Activated CD4-positive, alpha-beta T cell treated with anti-CD3 and anti-CD28 coated beads, Interleukin-2, amount 50 U/mL, for 1 hour (primary cell): ENCODE data around the gene HPSE2.
"Not testable (repeated sequence)": the region's sequence is repeated elsewhere in the genome, so short reads cannot be mapped to it uniquely, and the experiment has no call there.

Source experiments
- DNase-seq: peaks from one replicate; pipeline ENCODE4 v3.0.0-alpha.2; 2020

HPSE2 gene

GRCh38 chr10:98539578-98539977 is 696.1 kb downstream of the HPSE2 start:
- DNase-seq: no peak

- DNase-seq: no peak
Measured at GRCh38 chr10:98538472-98538871, 697.2 kb downstream of the HPSE2 start.

DNA sequence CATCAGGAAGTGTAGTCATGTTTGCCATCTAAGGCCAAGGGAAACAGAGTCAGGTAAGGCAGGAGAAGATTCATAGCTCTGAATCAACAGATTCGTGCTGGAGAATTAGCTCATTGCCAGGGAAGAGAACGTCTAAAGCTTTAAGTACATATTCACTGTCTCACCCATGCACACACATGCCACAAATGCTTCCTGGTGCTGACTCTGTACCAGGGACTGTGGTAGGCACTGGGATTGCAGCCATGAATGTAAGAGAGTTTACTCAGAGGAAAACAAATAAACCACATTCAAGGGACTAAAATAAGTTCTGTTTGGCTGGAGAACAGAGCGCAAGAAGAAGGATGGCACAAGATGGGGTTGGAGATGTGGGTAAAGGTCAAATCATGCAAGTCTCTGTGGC is 699.1 kb downstream of the HPSE2 start:
- DNase-seq: no peak

GRCh38 chr10:98533746-98534445 is 701.8 kb downstream of the HPSE2 start:
- no peak for DNase-seq

DNA sequence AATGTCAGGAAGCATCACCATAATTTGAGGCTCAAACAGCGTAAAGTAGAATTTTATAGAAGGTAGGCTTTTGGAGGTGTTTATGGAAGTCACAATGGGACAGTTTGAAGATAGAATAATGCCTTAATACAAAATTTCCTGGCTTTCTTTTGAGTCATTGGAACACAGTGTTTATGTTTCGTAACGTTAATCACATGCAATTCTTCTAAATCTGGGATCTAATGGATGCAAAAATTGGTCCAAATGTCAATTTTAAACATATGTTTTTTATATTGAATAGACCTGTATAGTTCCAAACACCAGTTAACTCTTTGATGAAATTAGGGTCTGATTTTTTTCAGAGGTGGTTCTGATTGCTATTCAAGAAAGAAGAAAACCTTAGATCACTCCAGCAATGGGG is 702.4 kb downstream of the HPSE2 start:
- DNase-seq: no peak

DNA sequence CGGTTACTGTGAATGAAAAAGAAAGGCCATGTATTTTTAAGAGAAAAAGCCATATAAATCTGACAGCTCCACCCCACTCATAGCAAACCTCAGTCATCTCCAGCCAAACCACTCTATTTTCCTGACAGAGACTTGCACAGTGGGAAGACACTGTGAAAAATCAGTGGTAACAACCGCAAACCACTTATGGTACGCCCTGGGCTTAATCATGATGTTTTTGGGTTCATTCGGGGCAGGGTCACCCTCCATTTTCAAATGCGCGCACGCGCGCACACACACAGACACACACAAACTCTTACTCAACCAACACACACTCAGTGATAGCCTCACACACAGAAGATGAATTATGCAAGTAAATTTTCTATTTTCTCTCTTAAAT is 706.9 kb downstream of the HPSE2 start:
- no peak for DNase-seq

- no peak for DNase-seq
Measured at GRCh38 chr10:98528166-98528804, 707.4 kb downstream of the HPSE2 start.

DNA sequence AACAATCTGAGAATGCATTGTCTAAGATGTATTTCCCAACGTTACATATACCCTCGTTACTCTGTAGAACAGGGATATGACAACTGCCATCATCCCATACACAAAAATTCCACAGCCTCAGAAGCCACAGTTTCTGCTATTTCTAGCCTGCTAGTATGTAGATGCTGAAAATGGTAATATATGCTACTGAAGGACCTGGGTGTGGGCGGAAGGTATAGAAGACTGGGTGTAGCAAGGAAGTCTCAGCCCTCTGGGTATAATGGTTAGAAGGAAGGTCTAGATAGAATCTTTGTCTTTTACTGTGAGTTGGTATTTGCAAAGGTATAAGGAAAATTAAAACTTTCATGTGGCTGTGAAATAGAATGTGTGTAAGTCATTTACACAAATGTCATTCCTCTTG is 709.7 kb downstream of the HPSE2 start:
- no peak for DNase-seq

GRCh38 chr10:98524124-98524523 is 711.5 kb downstream of the HPSE2 start:
- DNase-seq: no peak

GRCh38 chr10:98519841-98520240 is 715.8 kb downstream of the HPSE2 start:
- DNase-seq: no peak

GRCh38 chr10:98517672-98518071 is 718.0 kb downstream of the HPSE2 start:
- no peak for DNase-seq

DNA sequence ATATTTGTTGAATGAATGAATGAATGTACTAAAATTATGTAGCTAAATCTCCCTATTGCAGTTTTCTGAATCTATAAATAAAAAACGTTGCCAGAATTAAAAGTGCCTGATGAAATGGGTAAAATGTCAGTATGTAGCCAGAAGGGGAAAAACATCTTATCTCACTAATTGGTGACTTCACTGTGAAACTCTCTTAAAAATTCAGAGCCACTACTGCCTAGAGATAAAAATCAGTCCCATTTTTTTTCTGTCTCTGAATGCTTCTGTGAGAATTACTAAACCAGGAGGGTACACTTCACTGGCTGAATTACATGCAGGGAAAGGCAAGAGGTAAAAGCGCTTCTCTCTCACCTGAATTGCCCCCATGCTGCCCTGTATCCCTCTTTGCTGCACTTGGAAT is 719.3 kb downstream of the HPSE2 start:
- DNase-seq: no peak

DNA sequence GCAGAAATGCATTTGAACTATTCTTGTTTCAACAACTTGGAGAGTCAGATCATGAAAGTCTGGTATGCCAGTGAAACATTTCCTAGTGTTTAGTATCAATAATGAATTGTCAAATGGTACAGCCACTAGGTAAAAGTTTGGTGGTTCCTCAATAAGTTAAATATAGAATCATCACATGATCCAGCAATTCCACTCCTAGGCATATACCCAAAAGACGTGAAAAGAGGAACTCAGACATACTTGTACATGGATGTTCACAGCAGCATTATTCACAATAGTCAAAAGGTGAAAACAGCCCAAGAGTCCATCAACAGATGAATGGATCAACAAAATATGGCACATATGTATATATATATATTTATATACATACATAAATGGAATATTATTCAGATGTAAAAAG is 721.9 kb downstream of the HPSE2 start:
- no peak for DNase-seq

DNA sequence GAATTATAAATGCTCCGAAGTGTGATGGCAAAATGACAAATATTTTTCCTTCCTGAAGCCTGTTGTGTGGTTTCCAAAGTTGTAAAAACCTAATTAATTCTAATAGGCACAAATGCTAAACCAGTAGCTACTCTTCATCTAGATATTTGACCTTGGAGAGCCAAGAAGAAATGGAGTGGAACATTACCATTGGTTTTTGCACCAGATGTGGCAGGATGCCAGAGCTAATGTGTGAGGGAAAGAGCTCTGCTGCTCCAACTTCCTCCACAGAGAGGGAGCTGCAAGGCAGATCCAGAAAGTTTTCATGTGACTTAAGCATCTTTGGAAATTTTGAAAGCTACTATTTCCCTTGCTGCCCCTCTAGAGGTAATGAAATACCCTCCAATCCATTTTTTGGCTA is 723.8 kb downstream of the HPSE2 start:
- DNase-seq: no peak

DNA sequence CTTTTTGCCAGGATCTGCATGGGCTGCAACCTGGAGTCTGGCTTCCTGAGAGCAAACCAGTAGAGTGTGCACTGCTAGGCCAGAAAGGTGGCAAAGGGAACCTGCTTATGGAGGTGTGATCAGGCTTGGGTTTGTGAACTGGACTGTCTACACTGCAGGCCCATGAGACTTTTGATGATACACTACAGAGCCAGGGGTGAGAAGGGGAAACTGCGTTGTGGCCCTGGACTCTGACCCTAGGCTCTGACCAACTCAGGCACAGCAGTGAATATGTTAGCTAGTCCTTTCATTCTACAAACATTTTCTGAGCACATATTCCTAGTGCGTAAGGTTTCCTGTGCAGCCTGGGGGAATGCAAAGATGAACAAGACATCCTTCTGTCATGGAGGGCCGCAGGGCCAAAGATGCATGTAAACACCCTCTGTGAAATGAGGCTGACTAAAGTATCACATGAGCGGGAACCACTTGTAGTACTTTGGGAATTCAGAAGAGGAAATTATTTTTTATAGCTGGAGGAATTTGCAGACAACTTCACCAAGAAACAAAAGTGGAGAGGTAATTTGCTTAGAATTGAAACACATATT is 725.1 kb downstream of the HPSE2 start:
- no peak for DNase-seq

DNA sequence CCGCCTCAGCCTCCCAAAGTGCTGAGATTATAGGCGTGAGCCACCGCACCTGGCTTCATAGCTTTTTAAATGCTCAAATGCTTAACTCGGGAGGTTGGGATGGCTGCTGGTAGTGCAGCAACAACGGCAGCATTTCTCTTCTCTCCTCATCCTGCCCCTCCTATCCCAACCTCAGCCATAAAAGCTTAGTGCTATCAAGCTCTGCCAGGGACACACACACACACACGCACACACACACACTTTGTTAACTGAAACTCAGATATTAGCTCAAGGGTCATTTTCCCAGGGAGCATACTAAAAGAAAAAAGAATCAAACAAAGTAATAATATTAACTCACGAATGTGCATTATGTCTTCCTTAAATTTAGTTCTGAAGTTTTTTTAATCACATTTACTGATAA is 725.9 kb downstream of the HPSE2 start:
- DNase-seq: no peak

DNA sequence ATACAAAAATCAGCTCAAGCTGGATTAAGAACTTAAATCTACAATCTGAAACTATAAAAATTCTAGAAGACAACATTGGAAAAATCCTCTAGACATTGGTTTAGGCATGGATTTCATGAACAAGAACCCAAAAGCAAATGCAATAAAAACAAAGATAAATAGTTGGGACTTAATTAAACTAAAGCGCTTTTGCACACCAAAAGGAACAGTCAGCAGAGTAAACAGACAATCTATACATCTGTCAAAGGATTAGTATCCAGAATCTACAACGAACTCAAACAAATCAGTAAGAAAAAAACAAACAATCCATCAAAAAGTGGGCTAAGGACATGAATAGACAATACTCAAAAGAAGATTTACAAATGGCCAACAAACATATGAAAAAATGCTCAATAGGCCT is 733.1 kb downstream of the HPSE2 start:
- not testable (repeated sequence) for DNase-seq

- no peak for DNase-seq
Measured at GRCh38 chr10:98492763-98493162, 742.9 kb downstream of the HPSE2 start.

DNA sequence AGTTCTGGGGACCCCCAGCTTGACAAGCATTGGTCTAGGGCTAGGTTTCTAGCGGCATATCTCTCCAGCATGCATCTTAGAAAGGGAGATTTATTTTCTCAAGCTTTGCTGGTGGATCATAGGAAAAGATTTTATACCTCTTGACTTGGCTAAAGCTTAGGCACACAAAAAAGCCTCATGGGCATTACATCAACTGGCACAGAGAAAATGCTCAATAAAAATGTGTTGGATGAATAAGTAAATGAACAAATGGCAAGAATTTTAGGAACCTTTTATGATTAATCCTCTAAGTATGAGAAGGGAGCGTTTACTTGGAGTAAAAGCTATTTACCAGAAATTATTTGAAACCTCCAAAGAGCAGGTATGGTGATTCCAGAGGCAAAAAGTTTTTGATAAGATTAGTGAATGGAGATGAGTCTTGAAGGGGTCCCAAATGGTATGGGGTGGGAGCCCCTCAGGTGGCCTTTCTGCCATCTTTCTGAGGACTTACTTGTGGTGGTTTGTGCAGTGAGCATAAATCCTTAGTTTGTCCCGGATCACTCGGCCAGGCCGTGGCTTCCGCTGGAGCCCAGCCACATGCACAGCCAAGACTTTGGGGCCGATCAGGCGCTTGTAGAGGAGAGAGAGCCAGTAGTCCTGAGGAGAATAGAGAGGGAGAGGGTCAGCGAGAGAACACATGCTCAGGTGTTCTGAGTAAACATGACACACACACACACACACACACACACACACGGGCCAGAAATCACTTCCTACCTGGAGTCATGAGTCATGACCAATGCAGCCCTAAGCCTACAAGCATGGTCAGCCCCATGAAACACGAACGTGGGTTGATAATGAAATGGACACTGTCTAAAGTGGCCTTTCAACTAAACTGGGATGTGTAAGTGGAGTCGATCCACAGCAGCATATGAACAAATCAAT is 745.8 kb downstream of the HPSE2 start:
- no peak for DNase-seq

DNA sequence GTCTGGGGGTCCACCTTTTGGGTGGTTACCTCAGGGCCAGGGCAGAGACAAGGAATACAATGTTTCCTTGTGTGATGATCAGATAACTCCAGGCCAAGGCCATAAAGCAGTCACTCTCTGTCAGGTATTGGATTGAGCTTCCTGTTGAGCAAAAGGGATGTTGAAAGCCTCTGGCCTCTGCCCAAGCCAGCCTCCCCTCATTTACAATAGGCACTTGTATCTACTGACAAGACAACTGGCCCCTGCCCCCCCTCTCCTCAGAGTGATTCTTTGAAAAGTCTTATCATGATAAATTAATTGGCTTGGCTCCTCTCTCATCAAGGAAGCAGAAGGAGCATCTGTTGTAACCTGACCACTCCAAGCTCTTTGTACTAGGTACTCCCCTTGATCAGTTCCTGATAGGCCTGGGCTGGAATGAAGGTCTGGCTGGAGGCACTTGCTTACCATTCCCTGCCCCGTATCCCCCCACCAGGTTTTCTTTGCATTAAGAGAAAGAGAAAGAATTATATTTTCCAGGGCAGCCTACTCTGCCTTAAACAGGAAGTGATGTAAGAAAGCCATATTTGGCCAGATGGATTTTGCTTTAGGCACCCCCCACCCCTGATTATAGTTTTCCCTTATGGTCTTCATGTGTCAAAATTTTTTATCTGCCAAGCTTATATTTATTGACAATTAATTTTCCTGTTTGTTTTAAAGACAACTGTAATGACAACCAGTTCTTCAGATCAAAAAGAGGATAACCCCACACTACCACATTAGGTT is 746.8 kb downstream of the HPSE2 start:
- DNase-seq: no peak

GRCh38 chr10:98487649-98488048 is 748.0 kb downstream of the HPSE2 start:
- no peak for DNase-seq

GRCh38 chr10:98486421-98486820 is 749.2 kb downstream of the HPSE2 start:
- no peak for DNase-seq

GRCh38 chr10:98485959-98486358 is 749.7 kb downstream of the HPSE2 start:
- no peak for DNase-seq
